ENCODE measurements around the gene VCPKMT.
"Not testable (repeated sequence)": the region's sequence is repeated elsewhere in the genome, so short reads cannot be mapped to it uniquely, and the experiment has no call there.

The VCPKMT gene

GRCh38 chr14:50091240-50091913 lies 25.0 kb downstream of the VCPKMT start:
- no peak for DNase-seq

- no peak for DNase-seq
Measured at GRCh38 chr14:50089208-50089607, 27.2 kb downstream of the VCPKMT start.

- no peak for DNase-seq
Measured at GRCh38 chr14:50088731-50089130, 27.6 kb downstream of the VCPKMT start.

- DNase-seq, result peak; percentile 48
Measured at GRCh38 chr14:50088117-50088515, 28.3 kb downstream of the VCPKMT start.

DNA sequence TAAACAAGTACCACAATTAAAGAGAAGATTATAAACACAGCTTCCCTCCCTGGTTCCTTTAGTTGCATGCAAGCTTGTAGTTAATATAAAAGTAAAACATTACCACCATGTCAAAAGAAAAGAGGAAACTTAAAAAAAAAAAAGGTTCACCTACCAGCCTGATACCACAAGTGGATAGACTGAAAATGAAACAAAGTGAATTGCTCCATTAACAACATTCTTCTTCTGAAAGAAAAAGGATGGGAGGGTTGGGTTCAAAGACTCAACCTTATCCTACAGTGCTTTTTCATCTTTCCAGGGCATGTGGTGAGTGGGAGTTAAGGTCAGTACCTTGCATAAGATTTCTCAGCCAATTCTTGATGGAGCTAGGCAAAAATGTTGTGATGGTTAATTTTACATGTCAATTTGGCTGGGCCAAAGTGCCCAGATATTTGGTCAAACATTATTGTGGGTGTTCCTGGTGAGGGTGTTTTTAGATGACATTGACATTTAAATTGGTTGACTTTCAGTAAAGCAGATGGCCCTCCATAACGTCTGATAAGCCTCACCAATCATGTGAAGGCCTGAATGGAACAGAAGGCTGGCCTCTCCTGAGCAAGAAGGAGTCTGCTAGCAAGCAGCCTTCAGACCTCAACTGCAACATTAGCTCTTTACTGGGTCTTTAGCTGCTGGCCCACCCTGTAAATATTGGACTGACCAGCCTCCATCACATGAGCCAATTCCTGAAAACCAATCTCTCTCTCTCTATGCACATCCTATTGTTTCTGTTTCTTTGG lies 28.8 kb downstream of the VCPKMT start:
- peak; percentile 59 for DNase-seq

- DNase-seq, result no peak
Measured at GRCh38 chr14:50086321-50086711, 30.1 kb downstream of the VCPKMT start.

DNA sequence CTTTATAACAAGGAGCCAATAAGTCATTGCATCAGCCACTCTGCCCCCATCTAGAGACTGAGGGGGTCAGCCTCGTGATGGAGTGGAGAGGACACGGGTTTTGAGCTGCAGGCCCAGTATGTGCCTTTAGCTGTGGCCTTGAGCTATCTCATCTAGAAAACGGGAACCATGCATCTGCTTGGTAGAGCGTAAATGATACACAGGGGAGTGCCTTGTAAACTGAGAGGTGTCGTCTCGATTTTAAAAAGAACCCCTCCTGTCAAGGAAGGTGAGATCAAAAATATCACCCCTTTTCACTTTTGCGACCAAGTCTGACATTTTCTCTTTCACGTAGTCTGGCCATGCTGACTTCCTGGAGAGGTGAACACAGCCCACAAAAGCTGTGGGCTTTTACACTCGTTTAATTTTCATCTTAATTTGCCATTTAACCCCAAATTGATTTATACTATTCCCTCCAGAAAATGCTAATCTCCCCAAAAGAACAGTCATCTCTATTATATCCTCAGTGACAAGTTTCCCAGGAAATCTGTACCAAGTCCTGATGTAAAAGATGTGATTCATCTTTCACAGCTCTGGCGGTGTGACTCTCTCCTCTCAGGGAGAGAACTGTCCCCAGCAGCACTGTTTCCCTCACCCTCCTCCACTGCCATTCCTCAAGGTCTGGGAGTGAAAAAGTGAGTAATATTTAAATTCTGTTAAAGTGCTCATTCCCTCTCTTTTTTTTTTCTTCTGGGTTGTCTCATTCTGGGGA lies 30.6 kb downstream of the VCPKMT start:
- DNase-seq, result peak; percentile 69

DNA sequence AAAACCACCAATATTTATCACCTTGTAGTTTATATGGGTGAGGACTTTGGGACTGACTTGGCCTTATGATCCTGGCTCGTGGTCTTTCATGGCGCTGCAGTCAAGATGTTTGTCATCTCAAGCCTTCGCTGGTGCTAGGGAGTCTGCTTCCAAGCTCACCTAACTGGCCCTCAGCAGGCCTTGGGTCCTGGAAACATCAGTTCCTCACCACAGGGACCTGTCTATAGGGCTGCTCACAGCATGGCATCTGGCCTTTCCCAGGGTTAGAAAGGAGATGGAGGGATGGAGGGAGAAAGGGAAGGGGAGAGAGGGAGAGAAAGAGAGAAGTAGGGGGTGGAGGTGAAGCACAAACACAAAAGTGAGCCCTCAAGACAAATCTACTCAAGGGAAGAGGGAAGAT lies 31.7 kb downstream of the VCPKMT start:
- DNase-seq, result no peak

GRCh38 chr14:50083467-50084337 lies 32.7 kb downstream of the VCPKMT start:
- peak; percentile 84 for DNase-seq

DNA sequence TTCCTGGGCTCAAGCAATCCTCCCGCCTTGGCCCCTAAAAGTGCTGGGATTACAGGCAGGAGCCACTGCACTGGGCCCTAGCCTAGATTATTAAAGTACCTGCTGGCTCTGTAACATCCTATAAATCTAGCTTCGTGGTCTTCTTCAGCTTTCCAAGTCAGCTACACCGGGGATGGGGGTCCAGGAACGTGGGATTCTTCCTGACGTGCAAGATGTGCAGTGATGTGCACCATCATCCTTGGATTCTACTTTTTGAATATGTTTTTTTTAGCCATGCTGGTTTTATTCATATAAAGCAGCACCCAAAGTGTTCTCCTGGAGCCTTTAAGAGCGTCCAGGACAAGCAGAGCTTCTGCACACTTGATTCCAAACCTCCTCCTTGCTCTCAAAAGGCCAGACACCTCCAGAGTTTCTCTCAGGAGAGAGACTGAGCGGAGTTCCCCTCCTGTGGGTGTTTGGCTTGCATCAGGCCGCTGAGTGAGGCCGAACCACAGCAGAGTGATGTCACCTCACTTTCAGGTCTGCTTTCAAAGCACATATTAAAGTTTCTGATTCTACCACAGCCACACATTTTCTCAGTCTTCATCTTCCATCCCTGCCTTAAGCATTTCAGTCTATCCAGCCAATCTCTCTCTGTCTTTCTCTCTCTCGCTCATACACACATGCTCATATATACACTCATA lies 33.4 kb downstream of the VCPKMT start:
- peak; percentile 96 for DNase-seq

DNA sequence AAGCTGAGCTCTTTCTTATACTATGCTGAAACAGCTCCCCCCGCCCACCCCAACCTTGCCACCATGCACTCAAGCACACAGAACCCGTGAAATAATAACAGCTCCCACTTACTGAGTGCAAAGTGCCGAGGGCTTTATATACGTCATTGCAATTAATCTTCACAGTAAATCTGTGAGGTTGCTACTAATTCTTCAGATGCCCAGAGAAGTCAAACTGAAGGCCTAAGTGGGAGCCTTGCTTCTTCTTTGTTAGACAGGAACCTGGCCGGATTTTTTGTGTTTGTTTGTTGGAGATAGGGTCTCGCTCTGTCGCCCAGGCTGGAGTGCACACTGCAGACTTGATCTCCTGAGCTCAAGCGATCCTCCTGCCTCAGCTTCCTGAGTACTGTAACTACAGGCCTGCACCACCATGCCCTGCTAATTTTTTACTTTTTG lies 34.0 kb downstream of the VCPKMT start:
- DNase-seq, result peak; percentile 54

DNA sequence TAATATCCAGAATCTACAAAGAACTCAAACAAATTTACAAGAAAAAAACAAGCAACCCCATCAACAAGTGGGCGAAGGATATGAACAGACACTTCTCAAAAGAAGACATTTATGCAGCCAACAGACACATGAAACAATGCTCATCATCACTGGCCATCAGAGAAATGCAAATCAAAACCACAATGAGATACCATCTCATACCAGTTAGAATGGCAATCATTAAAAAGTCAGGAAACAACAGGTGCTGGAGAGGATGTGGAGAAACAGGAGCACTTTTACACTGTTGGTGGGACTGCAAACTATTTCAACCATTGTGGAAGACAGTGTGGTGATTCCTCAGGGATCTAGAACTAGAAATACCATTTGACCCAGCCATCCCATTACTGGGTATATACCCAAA lies 37.3 kb downstream of the VCPKMT start:
- DNase-seq, result not testable (repeated sequence)

- DNase-seq, result not testable (repeated sequence)
Measured at GRCh38 chr14:50073663-50074062, 42.7 kb downstream of the VCPKMT start.

DNA sequence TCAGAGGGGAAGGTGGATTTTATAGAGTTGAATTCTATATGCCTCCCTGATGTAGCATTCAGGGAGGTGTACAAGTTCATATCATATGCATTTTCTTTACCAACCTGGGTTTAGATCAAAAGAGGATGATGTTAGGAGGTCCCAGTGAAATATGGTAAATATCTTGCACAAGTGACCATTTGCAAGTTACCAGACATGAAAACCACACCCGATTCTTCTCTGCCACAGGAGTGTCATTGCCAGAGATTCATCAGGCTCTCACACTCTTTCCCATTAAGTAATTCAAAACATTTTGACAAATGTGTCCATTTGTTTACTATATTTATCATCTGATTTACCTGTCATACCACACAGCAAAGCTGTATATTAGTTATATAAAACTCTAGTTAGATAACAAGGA lies 44.0 kb downstream of the VCPKMT start:
- DNase-seq, result no peak

DNA sequence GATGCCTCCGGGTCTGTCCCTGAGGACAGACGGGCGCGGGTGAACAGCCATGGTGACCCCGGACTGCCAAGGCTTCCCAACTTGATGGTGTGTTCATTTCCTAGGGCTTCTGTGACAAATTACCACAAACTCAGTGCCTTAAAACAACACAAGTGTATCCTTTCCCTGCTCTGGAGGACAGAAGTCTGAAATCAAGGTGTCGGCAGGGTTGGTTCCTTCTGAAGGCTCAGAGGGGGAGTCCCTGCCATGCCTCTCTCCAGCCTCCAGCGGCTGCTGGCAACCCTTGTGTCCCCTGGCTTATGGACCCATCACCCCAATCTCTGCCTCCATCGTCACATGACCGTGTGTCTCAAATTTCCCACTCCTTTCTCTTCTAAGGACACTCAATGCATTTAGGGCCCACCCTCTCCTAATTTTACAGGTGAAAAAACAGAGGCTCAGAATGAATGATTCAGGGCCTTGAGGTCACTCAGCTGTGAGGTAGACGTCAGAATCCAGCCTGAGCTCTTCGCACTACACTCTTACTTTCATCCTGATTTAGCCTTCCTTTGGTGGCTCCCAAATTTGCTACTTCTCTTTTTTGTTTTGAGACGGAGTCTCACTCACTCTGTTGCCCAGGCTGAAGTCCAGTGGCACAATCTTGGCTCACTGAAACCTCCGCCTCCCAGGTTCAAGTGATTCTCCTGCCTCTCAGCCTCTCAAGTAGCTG lies 45.4 kb downstream of the VCPKMT start:
- DNase-seq, result no peak

- DNase-seq, result no peak
Measured at GRCh38 chr14:50070230-50070629, 46.1 kb downstream of the VCPKMT start.

- DNase-seq, result no peak
Measured at GRCh38 chr14:50069325-50069724, 47.0 kb downstream of the VCPKMT start.

- DNase-seq, result no peak
Measured at GRCh38 chr14:50068496-50068895, 47.9 kb downstream of the VCPKMT start.

- no peak for DNase-seq
Measured at GRCh38 chr14:50067723-50068495, 48.5 kb downstream of the VCPKMT start.

GRCh38 chr14:50065583-50065982 lies 50.8 kb downstream of the VCPKMT start:
- no peak for DNase-seq

GRCh38 chr14:50064993-50065392 lies 51.4 kb downstream of the VCPKMT start:
- DNase-seq, result peak; percentile 95

Measured in activated CD4-positive, alpha-beta T cell treated with anti-CD3 and anti-CD28 coated beads, Interleukin-10, Interleukin-2, amounts not matched to agents 100 ng/mL and 50 ng/mL, durations not matched to agents 16 hours and 8 hours (primary cell).